ENCODE measurements around the gene ZNF423.

- TF ChIP-seq CTCF (IDR thresholded peaks at IDR 0.05) = no peak
- no peak for TF ChIP-seq POLR2A (IDR thresholded peaks at IDR 0.05)
Measured at GRCh38 chr16:49528060-49528865, 327.6 kb downstream of the ZNF423 start.
